Stomach (tissue), 9 donors: ENCODE data around the gene IQSEC1. TPM values are rescaled to one million over a fixed set of nuclear protein-coding genes. Genes with fewer than 3 reads are reported as not detected.

Experiments
- DNase-seq, 2 donors: peaks; one replicate each; pipeline versions ENCODE4 v3.0.0 to v3.0.0-alpha.2; 2013 to 2019
- H3K27ac ChIP-seq, 5 donors: fragments of 200-600 bp in 4 of 5; sonication (generic) in 4 of 5; one replicate each; pipeline ENCODE4 v1.5.1; 2013 to 2019; ENCODE audit warnings: mild to moderate bottlenecking in 1 of 5, moderate library complexity in 1 of 5
- H3K27me3 ChIP-seq, 3 donors: fragments of 200-600 bp; sonication (generic); one replicate each; pipeline ENCODE4 v1.5.1; 2017 to 2019; ENCODE audit warnings: mixed run types in 1 of 3
- H3K36me3 ChIP-seq, 4 donors: fragments of 200-600 bp; sonication (generic); 1 replicate in 3 of 4; 2 replicates in 1 of 4; pipeline ENCODE4 v1.5.1; 2016 to 2019
- H3K4me1 ChIP-seq, 4 donors: fragments of 200-600 bp; sonication (generic); one replicate each; pipeline ENCODE4 v1.5.1; 2016 to 2019
- H3K4me3 ChIP-seq, 4 donors: fragments of 200-600 bp; sonication (generic) in 3 of 4; one replicate each; pipeline ENCODE4 v1.5.1; 2016 to 2019; ENCODE audit warnings: mild to moderate bottlenecking in 1 of 4
- H3K9me3 ChIP-seq, 4 donors: fragments of 200-600 bp; sonication (generic); one replicate each; pipeline ENCODE4 v1.5.1; 2016 to 2019
- CTCF ChIP-seq, 7 experiments: fragments of 450-650 bp in 4 of 7; fragments of 200-600 bp in 3 of 7; sonication (generic) in 3 of 7; IDR thresholded peaks; one replicate each; pipeline ENCODE4 v1.5.1; 2016 to 2019; ENCODE audit warnings: antibody characterized with exemption in 7 of 7, control low read depth in 2 of 7, mild to moderate bottlenecking in 1 of 7
- EP300 ChIP-seq: sonication (generic); formaldehyde crosslinking; IDR thresholded peaks from one replicate; pipeline ENCODE4 v1.6.1; 2017; ENCODE audit warnings: antibody characterized with exemption
- POLR2A ChIP-seq, 4 donors: fragments of 450-650 bp; IDR thresholded peaks; one replicate each; pipeline ENCODE4 v1.6.1; 2016; ENCODE audit warnings: antibody characterized with exemption in 4 of 4, control low read depth in 2 of 4, mild to moderate bottlenecking in 1 of 4, moderate library complexity in 1 of 4
- POLR2AphosphoS5 ChIP-seq, 3 donors: sonication (generic); formaldehyde crosslinking; IDR thresholded peaks; one replicate each; pipeline ENCODE4 v1.6.1; 2016; ENCODE audit warnings: antibody characterized with exemption in 3 of 3
- WGBS, 5 donors: extraction: QIAGEN DNeasy Blood & Tissue Kit in 3 of 5; methylation state at CpG; one replicate each; pipeline versions ENCODE4 v1.1.5 to v1.1.7; 2013 to 2018; 5-methylcytosine and 5-hydroxymethylcytosine counted together
- intact Hi-C: fragments of 100-400 bp; cut with DNase I; formaldehyde crosslinking; loops from one replicate; pipeline ENCODE4 v1.15.1; 2023; ENCODE audit warnings: low total_unique reads
- polyA plus RNA-seq, 3 donors: library from polyadenylated mRNA; stranded (reverse); fragments of 200-250 nt; gene quantifications; one replicate each; pipeline ENCODE4 v1.2.3, GENCODE V29; 2013
- total RNA-seq, 5 donors: library from RNA; depleted of rRNA; stranded (reverse); fragments of >200 nt; gene quantifications; one replicate each; pipeline versions ENCODE4 v1.1.0 to v1.2.3, GENCODE V29; 2014 to 2016
- donor health status: healthy with polysubstance abuse.
- donor health status: Bipolar disorder and iron deficiency.
- donor health status: healthy.

IQSEC1 gene
- total and polyA plus RNA-seq, 8 donors, result 6.7 to 46.9 (median 20.8) TPM

GRCh38 chr3:12944413-12944812 lies 128.8 kb downstream of the IQSEC1 start:
- Histone ChIP-seq H3K9me3 (no peaks in the 10 kb centered on the region), H3K36me3 (peaks cover 13 to 32% (median 26%) of the 10 kb centered on the region in 4 donors), H3K4me3 (no peak overlapping the region), H3K27ac (peak overlapping the region in 1 of 5 donors; percentile 15), H3K4me1 (peaks cover 33 to 80% (median 64%) of the 10 kb centered on the region in 4 donors), H3K27me3 (no peaks in the 10 kb centered on the region)
- TF ChIP-seq POLR2AphosphoS5 (IDR thresholded peaks at IDR 0.05) (no peak), EP300 (no peak), POLR2A (IDR thresholded peaks at IDR 0.05) (no peak), CTCF (IDR thresholded peaks at IDR 0.05) (no peak)
- intact Hi-C loops, result no loop called here
- DNase-seq, result no peak
- 49 to 67% (median 52%) methylated on average over 9 to 15 of the region's 15 CpGs for WGBS, 5 donors

GRCh38 chr3:12943124-12944021 lies 129.9 kb downstream of the IQSEC1 start:
- 64 to 76% (median 67%) methylated on average over 17 to 22 of the region's 22 CpGs for WGBS, 5 donors
- peaks cover 13 to 43% (median 34%) of the 10 kb centered on the region in 4 donors for H3K36me3 ChIP-seq
- peaks cover 29 to 80% (median 64%) of the 10 kb centered on the region in 4 donors for H3K4me1 ChIP-seq

GRCh38 chr3:12941495-12942023 lies 131.7 kb downstream of the IQSEC1 start:
- 91 to 98% (median 96%) methylated on average over 7 to 26 of the region's 26 CpGs for WGBS, 5 donors
- peaks cover 13 to 57% (median 44%) of the 10 kb centered on the region in 4 donors for H3K36me3 ChIP-seq
- intact Hi-C loops, result no loop called here
- H3K27me3 ChIP-seq, result no peaks in the 10 kb centered on the region
- H3K4me1 ChIP-seq, result peaks cover 17 to 73% (median 59%) of the 10 kb centered on the region in 4 donors
- no peak overlapping the region for H3K27ac ChIP-seq
- TF ChIP-seq POLR2AphosphoS5 (IDR thresholded peaks at IDR 0.05) (no peak), POLR2A (IDR thresholded peaks at IDR 0.05) (no peak)
- H3K9me3 ChIP-seq, result no peaks in the 10 kb centered on the region
- DNase-seq, result no peak
- H3K4me3 ChIP-seq, result no peak overlapping the region

More at GRCh38 chr3:12943124-12944021, 129.9 kb downstream of the IQSEC1 start:
- H3K27ac ChIP-seq, result no peak overlapping the region
- H3K27me3 ChIP-seq, result no peaks in the 10 kb centered on the region
- TF ChIP-seq CTCF (IDR thresholded peaks at IDR 0.05) (no peak), POLR2A (IDR thresholded peaks at IDR 0.05) (no peak), EP300 (no peak), POLR2AphosphoS5 (IDR thresholded peaks at IDR 0.05) (no peak)
- intact Hi-C loops, result no loop called here
- H3K9me3 ChIP-seq, result no peaks in the 10 kb centered on the region
- peak in 1 of 2 donors; percentile 57 for DNase-seq
- H3K4me3 ChIP-seq, result no peak overlapping the region

- Histone ChIP-seq H3K4me3 (no peak overlapping the region), H3K27me3 (no peaks in the 10 kb centered on the region), H3K4me1 (peaks cover 17 to 69% (median 54%) of the 10 kb centered on the region in 4 donors), H3K27ac (no peak overlapping the region), H3K36me3 (peaks cover 19 to 64% (median 52%) of the 10 kb centered on the region in 4 donors), H3K9me3 (no peaks in the 10 kb centered on the region)
- WGBS, 5 donors, result 83 to 94% (median 90%) methylated on average over 6 of the region's 6 CpGs
- intact Hi-C loops, result no loop called here
- TF ChIP-seq POLR2AphosphoS5 (IDR thresholded peaks at IDR 0.05), result no peak
- TF ChIP-seq EP300, result no peak
- no peak for TF ChIP-seq POLR2A (IDR thresholded peaks at IDR 0.05)
- TF ChIP-seq CTCF (IDR thresholded peaks at IDR 0.05), result no peak
- DNase-seq, result no peak
These were observed 132.4 kb downstream of the IQSEC1 start for GRCh38 chr3:12940854-12941253.
